Measurements from ENCODE around the gene SCAI.
"Not testable (repeated sequence)": the region's sequence is repeated elsewhere in the genome, so short reads cannot be mapped to it uniquely, and the experiment has no call there.

Gene SCAI

DNA sequence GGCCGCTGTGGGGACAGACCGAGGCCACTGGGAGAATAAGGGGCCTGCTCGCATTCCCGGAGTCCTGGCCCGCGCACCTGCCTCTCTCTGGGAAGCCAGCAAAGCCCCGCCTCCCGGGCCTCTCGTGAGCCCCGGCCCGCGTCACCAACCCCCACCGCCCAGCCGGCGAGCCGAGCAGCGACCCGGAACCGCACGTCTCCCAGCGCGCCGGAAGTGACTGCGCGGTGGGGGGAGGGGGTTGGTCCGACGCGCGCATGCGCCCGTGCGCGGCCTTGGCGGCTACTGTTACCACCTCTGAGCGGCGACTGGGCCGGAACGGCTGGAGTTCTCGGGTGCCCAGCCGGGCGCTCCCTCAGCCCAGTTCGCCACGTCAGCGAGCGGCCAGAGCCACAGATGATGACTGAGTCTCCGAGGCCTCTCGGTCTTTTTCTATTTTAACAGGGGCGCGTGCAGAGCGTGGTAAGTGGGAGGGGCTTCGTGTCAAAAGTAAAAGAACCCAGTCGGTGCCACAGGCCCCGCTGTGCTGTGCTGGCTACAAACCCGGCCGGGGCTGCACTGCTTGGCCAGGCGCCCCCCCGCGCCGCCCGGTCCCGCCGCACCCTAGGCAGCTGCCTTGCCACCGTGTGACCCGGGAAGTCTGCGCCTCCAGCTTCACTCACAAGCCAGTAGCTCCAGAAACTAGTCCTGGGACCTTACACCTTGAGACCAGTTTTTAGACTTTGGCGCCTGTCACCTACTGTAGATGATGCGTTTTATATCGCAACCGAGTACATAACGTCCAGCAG is 202.2 kb downstream of the SCAI start, which contains the start of gene GOLGA1:
Gene GOLGA1 (minus strand): TSS at position 190 of the 785 bp plus-strand sequence. CDS start 2,372 bp downstream, outside the sequence.
- no peaks in the 10 kb centered on the region for H3K9me3 Mint-ChIP-seq
- H3K4me3 Mint-ChIP-seq: peak within 1 kb of the TSS; percentile 88
- H3K27ac Mint-ChIP-seq: peak within 1 kb of the TSS; percentile 91
- H3K27me3 Mint-ChIP-seq: no peaks in the 10 kb centered on the region
- peaks cover 30% of the 10 kb centered on the region for H3K4me1 Mint-ChIP-seq (ENCODE audit: low read depth)
- peaks cover 23% of the 10 kb centered on the region for H3K36me3 Mint-ChIP-seq (ENCODE audit: low read depth)

GRCh38 chr9:124940521-124940893 is 202.8 kb downstream of the SCAI start:
- H3K9me3 Mint-ChIP-seq: no peaks in the 10 kb centered on the region
- peaks cover 30% of the 10 kb centered on the region for H3K4me1 Mint-ChIP-seq (ENCODE audit: low read depth)
- peak overlapping the region; percentile 91 for H3K27ac Mint-ChIP-seq
- peak overlapping the region; percentile 88 for H3K4me3 Mint-ChIP-seq
- H3K36me3 Mint-ChIP-seq (ENCODE audit: low read depth): peaks cover 29% of the 10 kb centered on the region
- H3K27me3 Mint-ChIP-seq: no peaks in the 10 kb centered on the region

DNA sequence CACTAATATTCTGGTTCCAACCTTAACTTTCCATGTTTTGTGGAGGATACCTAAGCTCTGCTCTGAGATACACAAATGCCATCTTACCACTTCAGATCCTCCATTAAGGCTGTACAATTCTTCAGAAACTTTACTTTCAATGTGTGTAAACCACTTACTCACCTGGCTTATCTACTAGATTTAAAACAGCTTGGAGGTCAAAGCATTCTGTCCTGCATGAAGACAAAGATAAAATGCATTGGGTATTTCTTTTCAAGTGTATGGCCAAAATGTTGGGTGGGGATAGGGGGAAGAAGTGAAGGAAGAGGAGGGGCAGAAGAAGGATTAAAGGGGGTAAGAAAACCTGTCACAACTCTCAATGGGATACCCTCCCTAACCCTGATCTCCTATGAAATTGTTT is 203.4 kb downstream of the SCAI start:
- Mint-ChIP-seq H3K9me3 (no peaks in the 10 kb centered on the region), H3K4me1 (ENCODE audit: low read depth) (peaks cover 30% of the 10 kb centered on the region), H3K27me3 (no peaks in the 10 kb centered on the region), H3K4me3 (peak overlapping the region; percentile 88), H3K36me3 (ENCODE audit: low read depth) (peaks cover 34% of the 10 kb centered on the region), H3K27ac (peak overlapping the region; percentile 91)

DNA sequence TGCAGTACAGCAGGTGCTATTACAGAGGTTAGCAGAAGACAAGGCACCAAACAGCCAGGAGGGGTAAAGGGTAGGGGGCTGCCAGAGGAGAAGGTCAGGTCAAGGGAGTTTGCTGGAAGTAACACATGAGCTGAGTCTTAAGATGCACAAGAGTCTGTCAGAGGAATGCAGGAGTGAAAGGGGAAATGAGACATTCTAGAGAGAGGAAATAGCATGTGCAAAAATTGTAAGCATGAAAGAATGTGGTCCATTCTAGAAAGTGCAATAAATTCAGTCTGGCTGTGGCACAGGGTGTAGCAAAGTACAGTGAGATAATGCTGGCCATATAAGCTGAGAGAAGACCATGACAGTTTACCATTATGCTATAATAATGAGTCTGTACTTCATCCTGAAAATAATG is 209.0 kb downstream of the SCAI start:
- Mint-ChIP-seq H3K4me1 (ENCODE audit: low read depth) (peaks cover 19% of the 10 kb centered on the region), H3K4me3 (no peak overlapping the region), H3K27ac (no peak overlapping the region), H3K36me3 (ENCODE audit: low read depth) (peaks cover 55% of the 10 kb centered on the region), H3K9me3 (no peaks in the 10 kb centered on the region), H3K27me3 (no peaks in the 10 kb centered on the region)

GRCh38 chr9:124932333-124932732 is 211.0 kb downstream of the SCAI start:
- no peaks in the 10 kb centered on the region for H3K9me3 Mint-ChIP-seq

DNA sequence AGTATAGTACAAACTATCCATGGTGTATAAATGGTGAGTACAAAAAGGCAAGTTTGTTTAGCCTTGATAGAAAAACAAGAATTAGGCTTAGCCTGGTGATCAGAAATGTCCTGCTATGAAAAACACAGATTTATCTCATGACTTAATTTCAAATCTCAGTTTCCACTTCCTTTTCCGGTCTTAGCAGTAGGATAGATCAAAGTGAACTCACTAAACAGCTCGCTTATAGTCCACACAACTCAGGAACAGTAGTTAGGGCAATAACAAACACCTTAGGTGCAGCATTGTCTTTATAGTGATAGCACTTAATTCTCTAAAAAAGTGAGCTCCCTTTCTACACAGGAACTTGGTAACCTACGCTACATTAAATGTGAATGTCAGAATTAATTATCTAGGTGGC is 213.9 kb downstream of the SCAI start:
- Mint-ChIP-seq H3K9me3 (no peaks in the 10 kb centered on the region), H3K27ac (no peak overlapping the region), H3K36me3 (ENCODE audit: low read depth) (peaks cover 54% of the 10 kb centered on the region), H3K4me3 (no peak overlapping the region), H3K27me3 (no peaks in the 10 kb centered on the region), H3K4me1 (ENCODE audit: low read depth) (peaks cover 5% of the 10 kb centered on the region)

More at GRCh38 chr9:124932333-124932732, 211.0 kb downstream of the SCAI start:
- peaks cover 60% of the 10 kb centered on the region for H3K36me3 Mint-ChIP-seq (ENCODE audit: low read depth)
- no peak overlapping the region for H3K27ac Mint-ChIP-seq
- no peak overlapping the region for H3K4me3 Mint-ChIP-seq
- peaks cover 7% of the 10 kb centered on the region for H3K4me1 Mint-ChIP-seq (ENCODE audit: low read depth)
- H3K27me3 Mint-ChIP-seq: no peaks in the 10 kb centered on the region

- Mint-ChIP-seq H3K9me3 (no peaks in the 10 kb centered on the region), H3K4me1 (ENCODE audit: low read depth) (no peaks in the 10 kb centered on the region), H3K4me3 (no peak overlapping the region), H3K27ac (no peak overlapping the region), H3K36me3 (ENCODE audit: low read depth) (peaks cover 48% of the 10 kb centered on the region), H3K27me3 (no peaks in the 10 kb centered on the region)
These were observed 215.2 kb downstream of the SCAI start for GRCh38 chr9:124928116-124928515.

DNA sequence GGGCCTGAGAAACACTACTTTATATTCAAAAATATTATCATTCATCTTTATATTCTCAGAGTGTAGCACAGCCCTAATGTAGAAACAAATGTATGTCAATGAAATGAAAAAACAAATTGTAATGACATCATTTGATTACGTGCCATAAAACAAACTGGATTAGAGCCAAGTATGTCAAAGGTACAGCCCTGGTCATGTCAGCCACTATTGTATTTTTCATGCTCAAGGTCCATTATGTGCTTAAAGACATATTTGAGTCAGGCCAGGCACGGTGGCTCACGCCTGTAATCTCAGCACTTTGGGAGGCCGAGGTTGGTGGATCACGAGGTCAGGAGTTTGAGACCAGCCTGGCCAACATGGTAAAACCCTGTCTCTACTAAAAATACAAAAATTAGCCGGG is 222.9 kb downstream of the SCAI start:
- peaks cover 47% of the 10 kb centered on the region for H3K36me3 Mint-ChIP-seq (ENCODE audit: low read depth)
- not testable (repeated sequence) for H3K4me1 Mint-ChIP-seq (ENCODE audit: low read depth); H3K27me3 Mint-ChIP-seq; H3K27ac Mint-ChIP-seq; H3K9me3 Mint-ChIP-seq; H3K4me3 Mint-ChIP-seq

GRCh38 chr9:124914753-124915405 is 228.4 kb downstream of the SCAI start:
- no peaks in the 10 kb centered on the region for H3K27me3 Mint-ChIP-seq
- peaks cover 64% of the 10 kb centered on the region for H3K36me3 Mint-ChIP-seq (ENCODE audit: low read depth)
- H3K27ac Mint-ChIP-seq: no peak overlapping the region
- no peaks in the 10 kb centered on the region for H3K4me1 Mint-ChIP-seq (ENCODE audit: low read depth)
- H3K4me3 Mint-ChIP-seq: no peak overlapping the region
- no peaks in the 10 kb centered on the region for H3K9me3 Mint-ChIP-seq

- Mint-ChIP-seq H3K27me3 (no peaks in the 10 kb centered on the region), H3K9me3 (no peaks in the 10 kb centered on the region), H3K4me3 (no peak overlapping the region), H3K36me3 (ENCODE audit: low read depth) (peaks cover 57% of the 10 kb centered on the region), H3K27ac (no peak overlapping the region), H3K4me1 (ENCODE audit: low read depth) (no peaks in the 10 kb centered on the region)
These were observed 229.9 kb downstream of the SCAI start for GRCh38 chr9:124913378-124913777.

GRCh38 chr9:124911766-124912165 is 231.6 kb downstream of the SCAI start:
- H3K36me3 Mint-ChIP-seq (ENCODE audit: low read depth): peaks cover 65% of the 10 kb centered on the region

GRCh38 chr9:124908098-124908497 is 235.2 kb downstream of the SCAI start:
- Mint-ChIP-seq H3K36me3 (ENCODE audit: low read depth) (peaks cover 60% of the 10 kb centered on the region), H3K27me3 (no peaks in the 10 kb centered on the region), H3K4me1 (ENCODE audit: low read depth) (no peaks in the 10 kb centered on the region), H3K9me3 (no peaks in the 10 kb centered on the region), H3K27ac (no peak overlapping the region), H3K4me3 (no peak overlapping the region)

More at GRCh38 chr9:124911766-124912165, 231.6 kb downstream of the SCAI start:
- Mint-ChIP-seq H3K4me1 (ENCODE audit: low read depth) (no peaks in the 10 kb centered on the region), H3K9me3 (no peaks in the 10 kb centered on the region), H3K27ac (no peak overlapping the region), H3K27me3 (no peaks in the 10 kb centered on the region), H3K4me3 (no peak overlapping the region)

GRCh38 chr9:124906966-124907365 is 236.4 kb downstream of the SCAI start:
- Mint-ChIP-seq H3K27ac (no peak overlapping the region), H3K4me1 (ENCODE audit: low read depth) (no peaks in the 10 kb centered on the region), H3K9me3 (no peaks in the 10 kb centered on the region), H3K27me3 (no peaks in the 10 kb centered on the region), H3K4me3 (no peak overlapping the region), H3K36me3 (ENCODE audit: low read depth) (peaks cover 58% of the 10 kb centered on the region)

GRCh38 chr9:124899845-124900244 is 243.5 kb downstream of the SCAI start:
- peaks cover 62% of the 10 kb centered on the region for H3K36me3 Mint-ChIP-seq (ENCODE audit: low read depth)
- no peaks in the 10 kb centered on the region for H3K4me1 Mint-ChIP-seq (ENCODE audit: low read depth)
- no peak overlapping the region for H3K4me3 Mint-ChIP-seq
- H3K27ac Mint-ChIP-seq: no peak overlapping the region
- H3K9me3 Mint-ChIP-seq: no peaks in the 10 kb centered on the region
- H3K27me3 Mint-ChIP-seq: no peaks in the 10 kb centered on the region

- Mint-ChIP-seq H3K9me3 (no peaks in the 10 kb centered on the region), H3K4me3 (no peak overlapping the region), H3K27ac (no peak overlapping the region), H3K4me1 (ENCODE audit: low read depth) (no peaks in the 10 kb centered on the region), H3K27me3 (no peaks in the 10 kb centered on the region), H3K36me3 (ENCODE audit: low read depth) (peaks cover 70% of the 10 kb centered on the region)
These were observed 245.5 kb downstream of the SCAI start for GRCh38 chr9:124897570-124898460.

All from stimulated activated naive CD8-positive, alpha-beta T cell treated with anti-CD3 and anti-CD28 coated beads, Interleukin-15, Interleukin-2, amounts not matched to agents 100 ng/mL and 50 ng/mL, for 24 hours (primary cell).